IgD-negative memory B cell (primary cell): ENCODE measurements around the gene CHRM1. TPM values are rescaled to one million over a fixed set of nuclear protein-coding genes. Genes with fewer than 3 reads are reported as not detected.

Source experiments
- H3K27ac Mint-ChIP-seq, 3 donors: one replicate each; pipeline ENCODE4 v1.8.0; 2020 to 2022; ENCODE audit warnings: mild to moderate bottlenecking in 3 of 3, mixed read lengths in 3 of 3, moderate library complexity in 1 of 3
- H3K27me3 Mint-ChIP-seq: one replicate; pipeline ENCODE4 v1.8.0; 2021; ENCODE audit warnings: mixed read lengths
- H3K36me3 Mint-ChIP-seq: one replicate; pipeline ENCODE4 v1.8.0; 2020; ENCODE audit warnings: mild to moderate bottlenecking, mixed read lengths
- H3K4me1 Mint-ChIP-seq, 3 donors: one replicate each; pipeline ENCODE4 v1.8.0; 2020 to 2022; ENCODE audit warnings: mixed read lengths in 3 of 3, mild to moderate bottlenecking in 1 of 3
- H3K4me3 Mint-ChIP-seq, 4 donors: one replicate each; pipeline ENCODE4 v1.8.0; 2020 to 2022; ENCODE audit warnings: mild to moderate bottlenecking in 4 of 4, mixed read lengths in 4 of 4, moderate library complexity in 3 of 4
- H3K9me3 Mint-ChIP-seq, 3 donors: one replicate each; pipeline ENCODE4 v1.8.0; 2020 to 2021; ENCODE audit warnings: mixed read lengths in 3 of 3, mild to moderate bottlenecking in 1 of 3
- polyA plus RNA-seq: library from polyadenylated mRNA; unstranded; fragments of 300-500 nt; fragmentation: Illumina TruSeq; gene quantifications from one replicate; pipeline ENCODE4 v1.2.3, GENCODE V29; 2021

CHRM1 gene
- polyA plus RNA-seq, 1 donor from 2014 or later: not detected

DNA sequence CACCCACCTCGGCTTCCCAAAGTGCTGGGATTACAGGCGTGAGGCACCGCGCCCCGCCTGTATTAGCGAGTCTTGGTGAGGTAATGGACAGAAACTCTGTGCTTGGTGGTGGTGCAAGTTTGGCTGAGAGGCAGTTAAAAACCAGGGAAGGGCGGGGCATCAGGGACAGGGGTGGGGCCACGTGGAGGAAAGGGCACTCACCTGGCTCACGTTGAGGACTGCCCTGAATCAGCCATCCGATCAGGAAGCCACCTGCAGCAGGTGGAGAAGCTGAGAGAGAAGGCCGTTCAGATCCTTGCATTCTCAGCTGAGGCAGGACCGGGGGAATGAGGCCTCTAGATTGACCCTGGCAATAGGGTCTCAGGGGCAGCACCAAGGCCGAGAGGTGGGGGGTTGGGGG lies 12.1 kb upstream of the CHRM1 start:
- peaks cover 25% of the 10 kb centered on the region for H3K27me3 Mint-ChIP-seq
- no peak overlapping the region for H3K4me3 Mint-ChIP-seq
- no peaks in the 10 kb centered on the region for H3K9me3 Mint-ChIP-seq
- peaks cover 3% of the 10 kb centered on the region for H3K36me3 Mint-ChIP-seq
- no peak overlapping the region for H3K27ac Mint-ChIP-seq
- no peaks in the 10 kb centered on the region for H3K4me1 Mint-ChIP-seq

DNA sequence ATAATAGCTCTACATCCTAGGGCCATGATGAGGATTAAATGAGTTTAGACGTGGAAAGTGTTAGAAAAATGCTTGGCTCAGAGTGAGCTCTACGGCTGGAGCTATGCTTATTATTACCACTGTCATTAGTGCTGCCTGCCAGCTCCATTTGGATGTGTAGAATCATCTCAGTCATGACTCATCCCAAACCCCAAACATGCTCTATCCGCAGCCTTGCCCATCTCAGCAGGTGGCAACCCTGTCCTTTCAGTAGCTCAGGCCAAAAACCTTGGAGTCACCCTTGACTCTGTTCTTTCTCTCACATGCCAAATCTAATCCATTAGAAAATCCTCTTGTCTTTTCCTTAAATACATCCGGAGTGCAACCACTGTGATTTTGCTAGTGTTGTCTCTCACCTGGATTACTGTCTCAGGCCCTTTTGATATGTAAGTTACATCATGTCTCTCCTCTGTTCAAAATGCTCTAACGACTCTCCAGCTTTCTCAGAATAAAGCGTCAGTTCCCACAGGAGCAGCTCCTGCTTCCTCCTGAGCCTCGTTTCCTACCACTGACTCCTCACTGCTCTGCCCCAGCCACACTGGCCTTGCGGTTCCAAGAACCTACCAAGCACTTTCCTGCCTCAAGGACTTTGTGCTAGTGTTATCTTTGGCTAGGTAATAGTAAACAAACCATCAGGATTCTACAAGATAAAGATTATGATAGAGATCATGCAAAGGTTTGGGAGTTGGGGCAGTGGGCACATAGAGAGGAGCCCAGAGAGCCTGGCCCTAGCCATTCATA lies 10.5 kb upstream of the CHRM1 start:
- Mint-ChIP-seq H3K4me3 (peak overlapping the region in 1 of 4 donors; percentile 12), H3K9me3 (no peaks in the 10 kb centered on the region), H3K4me1 (peaks cover 0 to 4% (median 2%) of the 10 kb centered on the region in 3 donors), H3K36me3 (peaks cover 3% of the 10 kb centered on the region), H3K27ac (no peak overlapping the region), H3K27me3 (peaks cover 34% of the 10 kb centered on the region)

GRCh38 chr11:62930666-62931065 lies 9.5 kb upstream of the CHRM1 start:
- Mint-ChIP-seq H3K27me3 (peaks cover 44% of the 10 kb centered on the region), H3K9me3 (no peaks in the 10 kb centered on the region)

DNA sequence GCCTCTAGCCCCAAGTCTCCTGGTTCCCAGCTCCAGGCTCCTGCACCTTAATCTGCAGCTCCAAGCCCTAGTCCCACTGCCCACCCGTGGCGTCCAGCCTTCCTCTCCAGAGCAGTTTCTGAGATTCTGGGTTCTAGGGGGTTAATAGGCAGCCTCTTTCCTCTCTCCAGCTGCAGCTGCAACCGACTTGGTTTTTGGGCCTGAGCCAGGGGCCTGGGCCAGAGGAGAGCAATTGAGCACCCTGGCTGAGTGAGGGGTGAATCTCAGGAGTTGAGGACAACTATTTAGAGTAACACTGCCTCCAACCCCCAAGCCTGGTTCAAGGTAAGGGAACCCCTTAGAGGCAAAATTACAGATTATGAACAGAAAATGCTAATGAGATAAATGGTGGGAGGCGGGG lies 9.0 kb upstream of the CHRM1 start:
- Mint-ChIP-seq H3K27ac (no peak overlapping the region), H3K27me3 (peaks cover 50% of the 10 kb centered on the region), H3K9me3 (no peaks in the 10 kb centered on the region), H3K4me1 (peaks cover 5 to 8% (median 6%) of the 10 kb centered on the region in 3 donors), H3K36me3 (peaks cover 3% of the 10 kb centered on the region), H3K4me3 (no peak overlapping the region)

More at GRCh38 chr11:62930666-62931065, 9.5 kb upstream of the CHRM1 start:
- Mint-ChIP-seq H3K4me1 (peaks cover 3 to 7% (median 4%) of the 10 kb centered on the region in 3 donors), H3K4me3 (peak overlapping the region in 1 of 4 donors; percentile 14), H3K27ac (no peak overlapping the region), H3K36me3 (peaks cover 3% of the 10 kb centered on the region)

DNA sequence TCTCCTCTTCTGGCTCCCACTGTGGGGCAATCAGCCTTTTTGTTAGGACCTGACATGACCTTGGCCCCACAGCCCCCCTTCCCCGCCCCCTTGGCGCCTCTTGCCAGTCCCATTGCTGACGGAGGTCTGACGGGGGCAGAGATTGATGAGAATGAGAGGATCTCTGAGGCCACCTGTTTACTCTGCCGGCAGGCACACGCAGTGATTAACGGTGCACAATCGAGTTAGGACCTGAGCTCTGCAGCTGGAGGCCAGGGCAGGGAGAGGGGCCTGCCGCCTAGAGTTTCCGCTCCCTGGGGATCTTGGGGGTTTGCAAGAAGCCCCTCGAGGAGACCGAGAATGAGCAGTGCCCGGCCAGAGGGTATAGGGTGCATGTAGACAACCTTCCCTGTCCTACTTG lies 6.8 kb upstream of the CHRM1 start:
- Mint-ChIP-seq H3K4me1 (peaks cover 8 to 14% (median 11%) of the 10 kb centered on the region in 3 donors), H3K27me3 (peaks cover 62% of the 10 kb centered on the region), H3K36me3 (peaks cover 3% of the 10 kb centered on the region), H3K27ac (peak overlapping the region in 1 of 3 donors; percentile 12), H3K9me3 (no peaks in the 10 kb centered on the region), H3K4me3 (no peak overlapping the region)

GRCh38 chr11:62926680-62927455 lies 5.7 kb upstream of the CHRM1 start:
- no peaks in the 10 kb centered on the region for H3K9me3 Mint-ChIP-seq

DNA sequence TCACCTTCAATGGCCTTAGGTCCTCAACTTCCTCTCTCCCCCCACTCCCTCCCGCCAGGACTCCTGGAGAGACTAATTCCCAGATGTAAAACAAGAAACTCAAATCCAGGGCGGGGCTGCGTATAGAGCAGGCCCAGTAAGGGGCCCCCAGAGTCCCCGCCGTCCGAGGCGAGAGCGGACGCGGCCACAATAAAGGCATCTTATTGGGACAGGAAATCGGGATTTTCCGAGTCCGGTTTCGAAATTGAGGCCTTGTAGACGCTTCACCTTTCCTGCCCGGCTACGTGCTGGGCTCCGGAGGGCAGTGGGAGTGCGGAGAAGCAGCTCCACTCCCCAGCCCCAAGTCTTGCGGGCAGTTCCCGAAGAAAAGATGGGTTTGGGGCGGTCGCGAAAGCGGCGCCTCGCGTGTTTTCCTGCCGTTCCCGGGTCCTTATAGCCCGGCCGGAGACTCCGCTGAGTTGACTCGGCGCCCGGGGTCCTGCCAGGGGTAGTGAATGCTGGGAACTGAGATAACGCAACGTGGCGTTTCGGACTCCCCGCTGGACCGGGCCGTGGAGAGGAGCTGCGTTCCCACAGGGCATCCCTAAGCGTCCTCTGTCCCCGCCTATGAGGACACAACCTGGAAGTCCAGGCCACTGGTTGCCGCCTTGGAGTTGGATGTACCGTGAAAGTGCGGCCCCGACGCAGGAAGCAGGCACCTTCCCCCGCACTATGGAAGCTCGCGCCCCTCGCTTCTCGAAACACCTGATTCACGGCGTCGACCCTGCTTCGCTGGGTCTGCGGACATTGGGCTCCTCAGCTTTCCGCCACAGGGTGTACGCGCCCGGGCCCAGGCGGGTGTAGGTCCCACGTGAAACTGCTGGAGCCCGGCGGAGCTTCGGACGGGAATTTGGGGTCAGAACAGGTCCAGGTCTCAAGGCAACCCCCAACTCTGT lies 4.8 kb upstream of the CHRM1 start:
- Mint-ChIP-seq H3K4me3 (peak overlapping the region; percentile 9 to 60 (median 52)), H3K27me3 (peaks cover 61% of the 10 kb centered on the region), H3K36me3 (no peaks in the 10 kb centered on the region), H3K4me1 (peaks cover 10 to 14% (median 12%) of the 10 kb centered on the region in 3 donors), H3K27ac (peak overlapping the region in 2 of 3 donors; percentile 4 to 63), H3K9me3 (no peaks in the 10 kb centered on the region)

More at GRCh38 chr11:62926680-62927455, 5.7 kb upstream of the CHRM1 start:
- Mint-ChIP-seq H3K27ac (no peak overlapping the region), H3K27me3 (peaks cover 64% of the 10 kb centered on the region), H3K4me3 (peak overlapping the region in 2 of 4 donors; percentile 15 to 22), H3K4me1 (peaks cover 10 to 14% (median 12%) of the 10 kb centered on the region in 3 donors), H3K36me3 (no peaks in the 10 kb centered on the region)

DNA sequence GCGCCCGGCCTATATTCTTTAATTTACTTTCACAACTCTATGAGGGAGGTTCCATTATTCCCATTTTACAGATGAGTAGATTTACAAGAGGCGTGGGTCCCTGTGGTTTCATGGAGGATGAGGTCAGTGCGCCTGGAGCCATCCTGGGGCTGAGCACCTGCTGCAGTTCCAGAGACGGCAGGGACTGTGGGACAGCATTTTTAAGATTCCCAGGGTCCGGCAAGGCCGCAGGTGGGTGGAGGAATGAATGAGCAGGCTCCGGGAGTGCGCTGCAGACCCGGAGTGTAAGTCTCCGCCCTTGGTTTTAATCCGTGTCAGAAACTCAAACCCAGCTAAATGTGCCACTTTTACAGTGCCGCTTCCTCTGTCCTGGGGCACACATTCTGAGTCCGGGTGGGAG lies 4.1 kb upstream of the CHRM1 start:
- peaks cover 10 to 14% (median 12%) of the 10 kb centered on the region in 3 donors for H3K4me1 Mint-ChIP-seq
- H3K9me3 Mint-ChIP-seq: no peaks in the 10 kb centered on the region
- H3K36me3 Mint-ChIP-seq: no peaks in the 10 kb centered on the region
- H3K4me3 Mint-ChIP-seq: peak overlapping the region in 1 of 4 donors; percentile 57
- no peak overlapping the region for H3K27ac Mint-ChIP-seq
- H3K27me3 Mint-ChIP-seq: peaks cover 61% of the 10 kb centered on the region

DNA sequence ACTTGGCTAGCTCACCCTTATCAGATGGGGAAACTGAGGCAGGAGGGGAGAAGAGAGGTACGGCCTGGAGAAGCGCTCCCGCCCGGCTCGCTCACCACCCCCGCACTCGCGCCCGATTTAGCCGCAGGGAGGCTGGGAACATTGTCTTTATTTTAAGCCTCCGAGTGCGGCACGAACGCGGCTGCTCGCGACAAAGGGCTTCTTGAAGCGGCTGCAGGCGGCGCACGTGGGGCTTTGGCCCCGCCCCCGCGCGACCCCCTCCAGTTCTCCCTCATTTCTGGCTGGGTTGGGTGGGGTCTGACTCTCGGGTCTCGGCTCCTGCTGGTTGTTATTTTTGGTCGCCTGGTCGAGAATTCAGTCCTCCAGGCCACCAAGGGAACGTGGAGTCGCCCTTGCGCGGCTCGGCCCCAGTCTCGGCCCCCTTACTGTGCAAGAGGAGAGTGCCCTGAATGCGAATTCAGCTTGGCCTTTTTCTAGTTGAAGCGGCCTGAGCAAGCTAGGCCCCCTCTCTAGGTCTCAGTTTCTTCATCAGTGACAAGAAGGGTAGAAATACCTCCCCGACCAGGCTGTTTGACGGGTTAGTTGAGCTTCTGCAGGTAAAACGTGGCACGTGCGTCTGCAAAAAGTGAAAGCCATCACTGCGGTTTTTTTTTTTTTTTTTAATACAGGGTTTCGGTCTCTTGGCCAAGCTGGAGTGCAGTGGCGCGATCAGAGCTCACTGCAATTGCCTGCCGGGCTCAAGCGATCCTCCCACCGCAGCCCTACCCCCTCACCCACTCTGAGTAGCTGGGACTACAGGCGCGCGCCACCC lies 2.6 kb upstream of the CHRM1 start:
- Mint-ChIP-seq H3K27me3 (peaks cover 52% of the 10 kb centered on the region), H3K27ac (peak overlapping the region; percentile 67 to 88 (median 83)), H3K36me3 (no peaks in the 10 kb centered on the region), H3K4me3 (peak overlapping the region; percentile 67 to 89 (median 78)), H3K4me1 (peaks cover 10 to 14% (median 12%) of the 10 kb centered on the region in 3 donors), H3K9me3 (no peaks in the 10 kb centered on the region)

DNA sequence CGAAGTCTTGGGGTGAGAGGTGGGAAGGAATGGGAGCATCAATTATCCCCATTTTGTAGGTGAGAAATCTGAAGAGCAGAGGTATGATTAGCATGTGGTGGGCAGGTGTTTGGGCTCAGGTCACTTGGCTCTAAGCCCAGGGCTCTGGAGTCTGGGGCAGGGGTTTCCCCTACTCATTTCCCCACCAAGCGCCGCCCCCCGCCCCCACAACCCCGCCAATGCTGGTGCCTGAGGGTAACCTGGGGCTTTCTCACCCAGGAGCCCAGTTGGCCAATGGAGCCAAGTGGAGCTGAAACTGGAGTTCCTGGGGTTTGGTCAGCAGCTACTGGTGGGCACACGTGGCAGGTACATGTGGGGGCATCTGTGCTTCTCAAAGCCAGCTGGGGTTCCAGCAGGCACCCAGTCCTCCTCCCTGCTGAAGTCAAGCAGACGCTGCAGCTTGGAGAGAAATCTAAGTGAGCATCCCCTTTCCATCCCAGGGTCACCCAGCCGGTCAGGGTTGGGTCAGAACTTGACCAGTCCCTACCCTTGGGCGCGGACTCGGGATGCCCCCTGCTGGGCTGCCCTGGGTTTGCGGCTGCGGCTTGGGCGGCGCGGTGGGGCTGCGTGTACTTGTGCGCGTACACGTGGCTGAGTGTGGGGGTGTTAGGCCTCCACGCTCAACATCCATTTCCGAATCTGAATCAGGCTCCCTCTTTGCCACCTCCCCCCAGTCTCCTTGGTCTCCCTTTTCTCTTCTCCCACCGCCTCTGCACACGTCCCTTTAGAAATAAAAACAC lies 1.7 kb upstream of the CHRM1 start:
- Mint-ChIP-seq H3K27me3 (peaks cover 48% of the 10 kb centered on the region), H3K4me3 (peak overlapping the region in 3 of 4 donors; percentile 25 to 39 (median 25)), H3K27ac (peak overlapping the region in 1 of 3 donors; percentile 17), H3K9me3 (no peaks in the 10 kb centered on the region), H3K4me1 (peaks cover 10 to 14% (median 12%) of the 10 kb centered on the region in 3 donors), H3K36me3 (no peaks in the 10 kb centered on the region)

GRCh38 chr11:62922189-62922589 lies 1.0 kb upstream of the CHRM1 start:
- Mint-ChIP-seq H3K9me3 (no peaks in the 10 kb centered on the region), H3K4me1 (peaks cover 10% of the 10 kb centered on the region in 3 donors), H3K36me3 (no peaks in the 10 kb centered on the region), H3K27me3 (peaks cover 42% of the 10 kb centered on the region), H3K27ac (peak overlapping the region in 1 of 3 donors; percentile 17), H3K4me3 (peak overlapping the region in 1 of 4 donors; percentile 25)

DNA sequence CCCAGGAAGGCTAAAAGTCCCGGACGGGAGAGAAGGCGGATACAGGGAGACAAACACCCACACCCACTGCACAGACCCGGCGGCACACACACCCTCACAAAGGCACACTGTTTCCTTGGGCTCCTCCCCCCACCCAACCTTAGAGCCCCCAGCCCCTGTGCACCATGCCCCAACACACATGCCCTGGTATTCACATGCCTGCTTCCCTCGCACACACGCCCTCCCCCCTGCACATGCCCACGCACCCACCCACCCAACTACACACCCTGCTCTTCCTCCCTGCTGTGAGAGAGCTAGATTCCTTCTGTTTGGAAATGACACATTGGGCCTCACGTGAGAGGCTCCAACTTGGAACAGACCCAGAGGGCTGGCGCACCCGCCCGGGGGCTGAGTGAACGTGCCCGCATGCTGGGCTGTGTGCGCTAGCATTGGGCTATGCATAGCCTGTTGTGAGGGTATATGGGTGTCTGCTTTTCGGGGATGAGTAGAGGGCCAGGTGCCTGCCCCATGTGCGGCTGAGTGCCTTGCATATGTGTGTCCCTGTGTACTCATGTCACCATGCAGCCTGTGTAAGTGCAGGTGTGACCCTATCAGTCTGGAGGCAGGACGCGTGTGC lies 518 bp upstream of the CHRM1 start:
- H3K4me1 Mint-ChIP-seq: peaks cover 10% of the 10 kb centered on the region in 3 donors
- no peaks in the 10 kb centered on the region for H3K9me3 Mint-ChIP-seq
- peaks cover 38% of the 10 kb centered on the region for H3K27me3 Mint-ChIP-seq
- peak overlapping the region in 1 of 4 donors; percentile 32 for H3K4me3 Mint-ChIP-seq
- no peaks in the 10 kb centered on the region for H3K36me3 Mint-ChIP-seq
- H3K27ac Mint-ChIP-seq: no peak overlapping the region
